NCI-H1436 treated with DMSO at 0.1 percent for 48 hours (cell line): ENCODE results near the gene MAP3K20.
"Not testable (repeated sequence)": the region's sequence is repeated elsewhere in the genome, so short reads cannot be mapped to it uniquely, and the experiment has no call there.

Experiments
- DNase-seq: peaks from one replicate; lab custom pipeline; 2025; lab: John Stamatoyannopoulos, UW

Gene MAP3K20

DNA sequence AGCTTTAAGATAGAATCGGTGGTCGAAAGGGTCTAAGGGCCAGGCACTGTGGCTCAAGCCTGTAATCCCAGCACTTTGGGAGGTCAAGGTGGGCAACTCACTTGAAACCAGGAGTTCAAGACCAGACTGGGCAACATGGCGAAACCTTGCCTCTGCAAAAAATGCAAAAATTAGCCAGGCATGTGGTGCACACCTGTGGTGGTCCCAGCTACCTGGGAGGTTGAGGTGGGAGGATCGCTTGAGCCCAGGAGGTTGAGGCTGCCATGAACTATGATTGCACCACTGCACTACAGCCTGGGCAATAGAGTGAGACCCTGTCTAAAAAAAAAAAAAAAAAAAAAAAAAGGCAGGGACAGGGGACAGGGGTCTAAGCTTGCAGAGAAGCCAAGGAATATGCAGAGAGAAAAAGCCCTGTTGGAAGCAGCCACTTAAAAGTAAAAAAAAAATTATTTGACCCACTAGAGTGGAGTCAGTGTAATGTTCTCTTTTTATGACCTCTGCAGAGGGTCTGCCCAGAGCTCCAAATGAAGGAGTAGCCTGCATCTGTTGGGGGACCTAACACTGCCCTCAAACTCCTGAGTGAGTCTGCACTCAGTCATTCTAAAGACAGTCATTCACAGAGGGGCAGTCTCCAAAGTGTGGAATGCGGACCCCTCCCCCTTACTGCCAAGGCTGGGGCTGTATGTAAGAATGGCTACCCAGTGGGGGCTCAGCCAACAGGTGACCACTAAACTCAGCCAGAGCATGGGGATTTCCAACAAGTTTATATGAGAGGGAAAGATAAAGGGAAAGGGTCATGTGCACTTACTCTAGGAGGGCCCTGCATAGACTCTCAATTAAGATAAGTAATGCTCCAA is 160.5 kb downstream of the MAP3K20 start:
- DNase-seq: no peak

GRCh38 chr2:173238385-173238784 is 162.7 kb downstream of the MAP3K20 start:
- DNase-seq: peak; percentile 55

DNA sequence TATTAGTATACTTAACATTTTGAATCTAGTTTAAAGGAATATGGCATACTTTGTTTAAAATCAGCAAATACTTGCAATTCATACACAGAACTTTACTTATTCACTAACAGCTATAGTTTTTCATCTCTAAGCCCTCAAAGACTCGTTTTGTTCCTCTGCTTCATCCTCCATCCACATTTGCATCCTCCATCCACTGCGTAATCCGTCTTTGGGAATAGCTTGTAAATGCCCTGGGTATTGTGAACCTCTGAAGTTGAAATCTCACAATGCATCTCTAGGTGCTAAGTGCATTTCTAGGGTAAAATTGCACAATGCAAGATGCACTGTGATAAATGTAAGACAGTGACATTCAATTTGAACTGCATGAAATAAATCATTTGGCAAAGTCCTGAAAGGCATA is 163.2 kb downstream of the MAP3K20 start:
- DNase-seq: no peak

GRCh38 chr2:173239644-173240043 is 164.0 kb downstream of the MAP3K20 start:
- no peak for DNase-seq

- no peak for DNase-seq
Measured at GRCh38 chr2:173240083-173240482, 164.4 kb downstream of the MAP3K20 start.

DNA sequence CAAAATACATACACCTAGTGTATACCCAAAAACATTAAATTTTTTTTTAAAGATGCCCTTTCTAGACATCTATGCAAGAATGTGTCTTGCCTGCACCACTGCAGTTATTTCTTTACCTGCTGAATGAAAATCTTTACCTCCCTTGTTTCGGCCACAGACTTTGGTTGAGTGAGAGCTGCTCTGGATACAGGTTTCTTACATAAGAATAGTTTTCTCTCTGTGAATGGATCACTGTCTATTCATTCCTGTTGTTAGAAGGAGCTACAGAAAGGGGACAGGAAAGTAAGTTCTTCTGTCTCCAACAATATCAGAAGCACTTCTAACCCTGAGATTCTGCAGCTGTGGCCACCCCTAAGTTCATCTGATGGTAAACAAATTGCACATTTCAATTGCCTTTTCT is 166.0 kb downstream of the MAP3K20 start:
- DNase-seq: no peak

- no peak for DNase-seq
Measured at GRCh38 chr2:173247156-173247555, 171.5 kb downstream of the MAP3K20 start.

- DNase-seq: no peak
Measured at GRCh38 chr2:173248381-173248780, 172.7 kb downstream of the MAP3K20 start.

GRCh38 chr2:173249661-173250641 is 174.3 kb downstream of the MAP3K20 start:
- DNase-seq: peak; percentile 95

GRCh38 chr2:173251225-173251624 is 175.6 kb downstream of the MAP3K20 start:
- DNase-seq: no peak

DNA sequence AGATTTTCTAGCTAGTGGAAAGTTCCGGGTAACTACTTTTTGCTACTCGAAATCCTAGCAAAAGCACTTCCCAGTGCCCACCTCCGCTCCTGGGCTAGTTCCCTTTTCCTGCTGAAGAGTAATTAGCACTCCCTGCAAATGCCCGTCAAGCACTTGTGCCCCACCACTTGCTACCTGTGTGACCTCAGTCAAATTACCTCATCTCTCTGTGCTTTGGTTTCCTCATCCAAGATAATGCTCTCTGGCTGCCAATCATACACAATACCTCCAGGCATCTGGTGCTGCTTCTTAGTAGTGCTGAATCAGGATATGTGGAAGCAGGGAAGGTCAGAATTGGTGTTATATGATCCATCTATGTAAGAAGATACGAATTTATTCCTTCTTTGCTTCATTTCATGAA is 176.9 kb downstream of the MAP3K20 start:
- DNase-seq: no peak

DNA sequence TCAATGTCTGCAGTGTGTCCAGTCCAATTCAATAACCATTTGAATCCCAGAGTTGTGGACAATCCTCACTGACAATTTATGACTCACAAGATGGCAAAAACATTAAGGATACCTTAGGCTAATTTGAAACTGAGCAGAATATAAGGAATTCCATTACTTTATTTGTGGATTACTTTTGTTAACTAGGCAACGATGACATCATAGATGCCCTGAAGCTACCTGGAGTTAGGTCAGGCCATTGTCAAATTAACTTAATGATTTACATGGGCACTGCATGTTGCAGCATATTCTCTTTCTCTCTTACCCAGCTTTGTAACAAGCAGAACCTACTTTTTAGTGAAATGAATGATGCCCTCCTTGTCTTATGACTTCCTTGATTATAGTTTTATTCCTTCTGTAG is 179.0 kb downstream of the MAP3K20 start:
- no peak for DNase-seq

GRCh38 chr2:173258701-173259100 is 183.1 kb downstream of the MAP3K20 start:
- DNase-seq: no peak

GRCh38 chr2:173262356-173262755 is 186.7 kb downstream of the MAP3K20 start:
- DNase-seq: not testable (repeated sequence)

- no peak for DNase-seq
Measured at GRCh38 chr2:173264151-173264550, 188.5 kb downstream of the MAP3K20 start.

DNA sequence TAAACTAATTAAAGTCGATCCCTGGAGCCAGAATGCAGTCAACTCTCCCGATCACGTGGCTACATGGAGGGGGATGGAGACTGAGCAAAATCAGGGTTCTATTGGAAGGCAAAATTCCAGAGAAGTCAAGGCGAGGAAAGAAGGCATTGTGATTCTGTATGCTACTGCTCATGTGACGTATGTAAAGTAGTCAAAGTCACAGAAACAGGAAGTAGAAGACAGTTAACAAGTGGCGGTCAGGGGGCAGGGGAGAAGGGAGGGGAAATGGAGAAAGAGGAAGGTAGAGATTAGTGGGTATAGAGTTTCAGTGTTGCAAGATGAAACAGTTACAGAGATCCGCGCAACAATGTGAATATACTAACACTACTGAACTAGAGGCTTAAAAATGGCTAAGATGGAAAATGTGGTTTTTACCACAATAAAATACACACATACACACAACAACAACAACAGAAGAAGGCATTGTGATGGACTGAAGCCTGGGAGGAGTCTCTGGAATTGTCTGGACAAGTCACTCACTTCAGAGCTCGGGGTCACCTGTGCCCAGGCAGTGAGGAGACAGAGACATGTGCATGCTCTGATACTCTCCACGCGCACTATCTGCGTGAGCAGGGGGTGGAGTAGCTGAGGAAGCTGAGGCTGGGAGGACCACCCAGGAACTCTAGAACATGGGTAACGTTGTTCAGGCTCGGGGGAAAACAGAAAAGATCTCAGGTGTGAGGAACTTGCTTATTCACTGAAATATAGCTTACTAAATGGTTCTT is 189.1 kb downstream of the MAP3K20 start:
- no peak for DNase-seq

- DNase-seq: no peak
Measured at GRCh38 chr2:173271135-173271534, 195.5 kb downstream of the MAP3K20 start.

DNA sequence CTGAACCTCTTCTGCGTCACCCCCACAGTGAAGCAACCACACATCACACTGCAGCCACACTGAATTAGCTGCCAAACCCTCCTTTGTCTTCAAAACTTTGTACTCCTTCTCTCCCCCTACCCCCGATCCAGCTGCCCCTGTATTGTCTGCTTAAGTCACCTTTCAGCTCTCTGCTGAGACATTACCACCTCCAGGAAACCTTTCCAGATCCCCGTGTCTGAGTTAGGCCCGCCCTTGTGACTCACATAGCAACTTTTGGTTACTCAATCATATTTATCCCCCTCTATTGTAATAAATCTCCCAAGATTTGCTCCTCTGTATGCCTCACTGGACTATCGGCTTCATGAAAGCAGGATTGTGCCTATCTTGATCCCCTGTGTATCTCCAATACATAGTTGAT is 196.2 kb downstream of the MAP3K20 start:
- no peak for DNase-seq

GRCh38 chr2:173272849-173273248 is 197.2 kb downstream of the MAP3K20 start:
- no peak for DNase-seq

DNA sequence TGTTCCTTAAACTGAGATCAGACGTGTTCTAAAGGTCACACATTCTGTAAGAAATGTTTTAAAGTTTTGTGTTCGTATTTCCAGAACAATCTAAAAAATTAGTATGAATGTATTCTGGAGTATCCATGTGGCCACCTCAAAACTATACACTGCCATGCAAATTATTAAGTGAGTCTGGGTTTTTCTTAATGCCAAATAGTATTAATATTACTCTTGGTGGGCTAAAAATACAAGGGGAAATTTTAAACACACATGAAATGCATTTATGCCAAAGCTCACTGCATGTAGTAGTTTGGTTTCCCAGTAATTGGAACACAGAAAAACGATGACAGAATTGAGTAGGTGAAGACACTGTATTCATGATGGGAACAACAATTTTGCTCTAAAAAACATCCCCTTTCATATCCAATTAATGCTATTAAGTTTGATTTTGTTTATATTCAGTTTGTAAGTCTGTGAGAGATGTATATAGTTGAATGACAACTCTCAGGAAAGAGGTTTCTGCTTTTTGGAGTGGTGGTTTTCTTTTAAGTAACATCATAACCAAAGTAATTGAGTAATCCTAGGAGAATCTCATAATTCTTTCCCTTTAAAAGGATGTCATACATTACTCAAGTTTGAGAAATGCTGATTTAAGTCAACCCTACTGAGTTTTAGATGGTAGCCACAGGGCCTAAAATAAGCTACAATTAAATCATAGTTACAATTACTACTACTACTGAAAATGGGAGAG is 203.3 kb downstream of the MAP3K20 start:
- DNase-seq: no peak

- no peak for DNase-seq
Measured at GRCh38 chr2:173279527-173279868, 203.9 kb downstream of the MAP3K20 start.
